Upper lobe of left lung (tissue), 4 donors: Measurements from ENCODE around the gene CYP4A22.
"Not testable (repeated sequence)": the region's sequence is repeated elsewhere in the genome, so short reads cannot be mapped to it uniquely, and the experiment has no call there.

Experiments used
- EP300 ChIP-seq, 4 donors: sonication (generic); formaldehyde crosslinking; IDR thresholded peaks; one replicate each; pipeline ENCODE4 v1.5.1; 2017; ENCODE audit warnings: antibody characterized with exemption in 4 of 4, control low read depth in 2 of 4
- TF ChIP-seq, protein P1 (sequence below), 6 experiments: fragments of 450-650 bp in 4 of 6; fragments of 200-600 bp in 2 of 6; sonication (generic) in 2 of 6; IDR thresholded peaks; one replicate each; pipeline ENCODE4 v1.5.1; 2016 to 2019; ENCODE audit warnings: antibody characterized with exemption in 6 of 6

DNA sequence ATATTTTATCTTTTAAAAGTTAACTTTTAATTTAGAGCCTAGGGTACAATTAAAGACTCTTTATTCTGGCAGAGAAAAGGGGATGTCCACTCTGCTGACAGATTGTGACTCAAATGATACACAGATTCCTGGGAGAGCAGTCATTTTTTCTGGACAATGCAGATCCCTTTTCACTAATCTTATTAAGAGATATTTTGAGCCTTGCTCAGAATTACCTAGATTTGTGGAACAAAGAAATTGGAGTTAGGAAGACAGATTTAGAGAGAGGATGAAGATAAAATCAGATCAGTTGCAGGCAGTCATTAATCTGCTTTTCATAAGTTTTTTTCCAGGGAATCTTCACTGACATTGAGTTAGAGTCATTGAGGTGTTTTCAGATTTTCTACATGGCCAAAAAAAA is 27.8 kb upstream of the CYP4A22 start:
- TF ChIP-seq EP300 (IDR thresholded peaks at IDR 0.05), result not testable (repeated sequence)
- TF ChIP-seq, protein P1, sequence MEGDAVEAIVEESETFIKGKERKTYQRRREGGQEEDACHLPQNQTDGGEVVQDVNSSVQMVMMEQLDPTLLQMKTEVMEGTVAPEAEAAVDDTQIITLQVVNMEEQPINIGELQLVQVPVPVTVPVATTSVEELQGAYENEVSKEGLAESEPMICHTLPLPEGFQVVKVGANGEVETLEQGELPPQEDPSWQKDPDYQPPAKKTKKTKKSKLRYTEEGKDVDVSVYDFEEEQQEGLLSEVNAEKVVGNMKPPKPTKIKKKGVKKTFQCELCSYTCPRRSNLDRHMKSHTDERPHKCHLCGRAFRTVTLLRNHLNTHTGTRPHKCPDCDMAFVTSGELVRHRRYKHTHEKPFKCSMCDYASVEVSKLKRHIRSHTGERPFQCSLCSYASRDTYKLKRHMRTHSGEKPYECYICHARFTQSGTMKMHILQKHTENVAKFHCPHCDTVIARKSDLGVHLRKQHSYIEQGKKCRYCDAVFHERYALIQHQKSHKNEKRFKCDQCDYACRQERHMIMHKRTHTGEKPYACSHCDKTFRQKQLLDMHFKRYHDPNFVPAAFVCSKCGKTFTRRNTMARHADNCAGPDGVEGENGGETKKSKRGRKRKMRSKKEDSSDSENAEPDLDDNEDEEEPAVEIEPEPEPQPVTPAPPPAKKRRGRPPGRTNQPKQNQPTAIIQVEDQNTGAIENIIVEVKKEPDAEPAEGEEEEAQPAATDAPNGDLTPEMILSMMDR (IDR thresholded peaks at IDR 0.05), result not testable (repeated sequence)
